HL-60 (cell line): ENCODE results near the gene ZNF160.
A peak's percentile ranks its signal among the peaks of the same experiment; 100 is the strongest.

ENCODE experiments used
- DNase-seq, 2 experiments: peaks; one replicate each; pipeline ENCODE4 v3.0.0-alpha.2; 2010 to 2020; ENCODE audit warnings: low read depth in 1 of 2, low spot score in 1 of 2
- H3K27ac ChIP-seq: fragments of 250-450 bp; sonication (Bioruptor Pico); replicated peaks from 2 replicates; pipeline ENCODE4 v1.5.1; 2020; ENCODE audit warnings: mild to moderate bottlenecking, moderate library complexity
- H3K27me3 ChIP-seq: fragments of 250-450 bp; sonication (Bioruptor Pico); 2 replicates; pipeline ENCODE4 v1.5.1; 2021; ENCODE audit warnings: mild to moderate bottlenecking, moderate library complexity; ENCODE audit not compliant: insufficient read depth, poor library complexity, severe bottlenecking
- H3K4me3 ChIP-seq: replicated peaks from 2 replicates; pipeline ENCODE4 v1.5.1; 2011; ENCODE audit warnings: mild to moderate bottlenecking, control low read depth, low read length; ENCODE audit not compliant: insufficient read depth
- GABPA ChIP-seq: IDR thresholded peaks from 2 replicates; pipeline ENCODE4 v1.6.1; 2012; ENCODE audit warnings: low read depth
- POLR2AphosphoS5 ChIP-seq: IDR thresholded peaks from 2 replicates; pipeline ENCODE4 v1.6.1; 2012; ENCODE audit warnings: low read depth
- SPI1 ChIP-seq: IDR thresholded peaks from 2 replicates; pipeline ENCODE4 v1.6.1; 2012; ENCODE audit warnings: low read depth, mild to moderate bottlenecking, borderline replicate concordance
- TF ChIP-seq, protein P1 (sequence below): IDR thresholded peaks from one replicate; pipeline ENCODE4 v1.5.1; 2011; ENCODE audit warnings: low read length, control low read depth, inconsistent platforms; ENCODE audit not compliant: insufficient read depth
- TF ChIP-seq, protein P2 (sequence below): IDR thresholded peaks from 2 replicates; pipeline ENCODE4 v1.6.1; 2012; ENCODE audit warnings: low read depth; ENCODE audit not compliant: insufficient replicate concordance

The ZNF160 gene

DNA sequence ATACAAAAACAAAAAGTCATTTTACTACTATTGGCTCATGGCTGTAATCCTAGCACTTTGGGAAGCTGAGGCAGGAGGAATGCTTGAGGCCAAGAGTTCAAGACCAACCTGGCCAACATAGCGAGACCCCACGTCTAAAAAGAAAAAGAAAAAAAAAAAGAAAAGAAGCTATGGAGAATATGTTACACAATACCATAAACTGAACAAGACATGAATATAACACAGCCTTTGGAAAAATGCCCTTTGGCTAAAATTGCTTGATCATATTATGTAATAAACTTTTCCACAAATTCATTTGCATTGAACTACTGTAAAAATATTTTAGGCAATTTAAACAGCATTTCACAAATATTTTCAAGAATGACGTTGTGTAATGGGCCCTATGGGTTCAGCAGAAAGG lies 33.2 kb upstream of the ZNF160 start:
- Histone ChIP-seq H3K27ac (no peak overlapping the region), H3K4me3 (no peak overlapping the region), H3K27me3 (peaks cover 9% of the 10 kb centered on the region)
- no peak for DNase-seq
- TF ChIP-seq, protein P1, sequence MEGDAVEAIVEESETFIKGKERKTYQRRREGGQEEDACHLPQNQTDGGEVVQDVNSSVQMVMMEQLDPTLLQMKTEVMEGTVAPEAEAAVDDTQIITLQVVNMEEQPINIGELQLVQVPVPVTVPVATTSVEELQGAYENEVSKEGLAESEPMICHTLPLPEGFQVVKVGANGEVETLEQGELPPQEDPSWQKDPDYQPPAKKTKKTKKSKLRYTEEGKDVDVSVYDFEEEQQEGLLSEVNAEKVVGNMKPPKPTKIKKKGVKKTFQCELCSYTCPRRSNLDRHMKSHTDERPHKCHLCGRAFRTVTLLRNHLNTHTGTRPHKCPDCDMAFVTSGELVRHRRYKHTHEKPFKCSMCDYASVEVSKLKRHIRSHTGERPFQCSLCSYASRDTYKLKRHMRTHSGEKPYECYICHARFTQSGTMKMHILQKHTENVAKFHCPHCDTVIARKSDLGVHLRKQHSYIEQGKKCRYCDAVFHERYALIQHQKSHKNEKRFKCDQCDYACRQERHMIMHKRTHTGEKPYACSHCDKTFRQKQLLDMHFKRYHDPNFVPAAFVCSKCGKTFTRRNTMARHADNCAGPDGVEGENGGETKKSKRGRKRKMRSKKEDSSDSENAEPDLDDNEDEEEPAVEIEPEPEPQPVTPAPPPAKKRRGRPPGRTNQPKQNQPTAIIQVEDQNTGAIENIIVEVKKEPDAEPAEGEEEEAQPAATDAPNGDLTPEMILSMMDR: no peak
- TF ChIP-seq, protein P2, sequence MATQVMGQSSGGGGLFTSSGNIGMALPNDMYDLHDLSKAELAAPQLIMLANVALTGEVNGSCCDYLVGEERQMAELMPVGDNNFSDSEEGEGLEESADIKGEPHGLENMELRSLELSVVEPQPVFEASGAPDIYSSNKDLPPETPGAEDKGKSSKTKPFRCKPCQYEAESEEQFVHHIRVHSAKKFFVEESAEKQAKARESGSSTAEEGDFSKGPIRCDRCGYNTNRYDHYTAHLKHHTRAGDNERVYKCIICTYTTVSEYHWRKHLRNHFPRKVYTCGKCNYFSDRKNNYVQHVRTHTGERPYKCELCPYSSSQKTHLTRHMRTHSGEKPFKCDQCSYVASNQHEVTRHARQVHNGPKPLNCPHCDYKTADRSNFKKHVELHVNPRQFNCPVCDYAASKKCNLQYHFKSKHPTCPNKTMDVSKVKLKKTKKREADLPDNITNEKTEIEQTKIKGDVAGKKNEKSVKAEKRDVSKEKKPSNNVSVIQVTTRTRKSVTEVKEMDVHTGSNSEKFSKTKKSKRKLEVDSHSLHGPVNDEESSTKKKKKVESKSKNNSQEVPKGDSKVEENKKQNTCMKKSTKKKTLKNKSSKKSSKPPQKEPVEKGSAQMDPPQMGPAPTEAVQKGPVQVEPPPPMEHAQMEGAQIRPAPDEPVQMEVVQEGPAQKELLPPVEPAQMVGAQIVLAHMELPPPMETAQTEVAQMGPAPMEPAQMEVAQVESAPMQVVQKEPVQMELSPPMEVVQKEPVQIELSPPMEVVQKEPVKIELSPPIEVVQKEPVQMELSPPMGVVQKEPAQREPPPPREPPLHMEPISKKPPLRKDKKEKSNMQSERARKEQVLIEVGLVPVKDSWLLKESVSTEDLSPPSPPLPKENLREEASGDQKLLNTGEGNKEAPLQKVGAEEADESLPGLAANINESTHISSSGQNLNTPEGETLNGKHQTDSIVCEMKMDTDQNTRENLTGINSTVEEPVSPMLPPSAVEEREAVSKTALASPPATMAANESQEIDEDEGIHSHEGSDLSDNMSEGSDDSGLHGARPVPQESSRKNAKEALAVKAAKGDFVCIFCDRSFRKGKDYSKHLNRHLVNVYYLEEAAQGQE: no peak
- no peak for TF ChIP-seq POLR2AphosphoS5
- no peak for TF ChIP-seq GABPA

GRCh38 chr19:53132141-53132991 lies 29.1 kb upstream of the ZNF160 start, which contains the start of gene ZNF415:
TSS of gene ZNF415 (minus strand) at chr19:53132910. CDS start at chr19:53122676, 10,234 bp downstream.
- TF ChIP-seq SPI1 (no peak), GABPA (no peak), POLR2AphosphoS5 (no peak)
- TF ChIP-seq, protein P1: no peak
- TF ChIP-seq, protein P2: no peak
- H3K27ac ChIP-seq: no peak within 1 kb of the TSS
- H3K4me3 ChIP-seq: no peak within 1 kb of the TSS
- H3K27me3 ChIP-seq: peaks cover 9% of the 10 kb centered on the region
- DNase-seq: peak in 1 of 2 experiments; percentile 16

- Histone ChIP-seq H3K27ac (no peak overlapping the region), H3K4me3 (no peak overlapping the region), H3K27me3 (peaks cover 9% of the 10 kb centered on the region)
- TF ChIP-seq SPI1: no peak
- TF ChIP-seq, protein P1: no peak
- TF ChIP-seq GABPA: no peak
- no peak for DNase-seq
Observed at GRCh38 chr19:53131727-53132126, 28.5 kb upstream of the ZNF160 start.
